WTC11 (cell line): Measurements from ENCODE around the gene AQP12A. TPM values are rescaled to one million over a fixed set of nuclear protein-coding genes. Genes with fewer than 3 reads are reported as not detected.
"Not testable (repeated sequence)": the region's sequence is repeated elsewhere in the genome, so short reads cannot be mapped to it uniquely, and the experiment has no call there.

Source experiments
- ATAC-seq: fragments of 200-7000 bp; cut with Tn5 transposase; 2 replicates; pipeline ENCODE4 v1.10.0; 2021; ENCODE audit warnings: mild to moderate bottlenecking, moderate library complexity
- CTCF ChIA-PET: fragments of 300-600 bp; sonication (Branson Sonifier 250); formaldehyde crosslinking; loops from one replicate; lab custom pipeline; 2021; ENCODE audit warnings: antibody characterized with exemption; lab: Charles Lee
- POLR2A ChIA-PET: fragments of 350-600 bp; sonication (Branson Sonifier 250); formaldehyde crosslinking; loops from one replicate; lab custom pipeline; 2021; ENCODE audit warnings: antibody characterized with exemption; lab: Charles Lee
- DNase-seq: peaks from one replicate; pipeline ENCODE4 v3.0.0; 2021; ENCODE audit warnings: low spot score
- H3K27ac Mint-ChIP-seq: 2 replicates; pipeline ENCODE4 v1.8.0; 2021; ENCODE audit warnings: mixed read lengths
- H3K27me3 Mint-ChIP-seq: 2 replicates; pipeline ENCODE4 v1.8.0; 2021; ENCODE audit warnings: low read depth, mild to moderate bottlenecking, moderate library complexity, mixed read lengths
- H3K36me3 Mint-ChIP-seq: 2 replicates; pipeline ENCODE4 v1.8.0; 2021; ENCODE audit warnings: mixed read lengths
- H3K4me1 Mint-ChIP-seq: 2 replicates; pipeline ENCODE4 v1.8.0; 2022; ENCODE audit warnings: mixed read lengths
- H3K4me3 Mint-ChIP-seq: 2 replicates; pipeline ENCODE4 v1.8.0; 2021; ENCODE audit warnings: mild to moderate bottlenecking, moderate library complexity, mixed read lengths
- H3K9me3 Mint-ChIP-seq: 2 replicates; pipeline ENCODE4 v1.8.0; 2021; ENCODE audit warnings: mixed read lengths
- CBFB ChIP-seq: sonication (generic); formaldehyde crosslinking; IDR thresholded peaks from 2 replicates; pipeline ENCODE4 v1.8.1; 2022; ENCODE audit warnings: mild to moderate bottlenecking, low read depth, missing genetic modification reagents
- ERG ChIP-seq: fragments of 250-450 bp; sonication (Bioruptor Pico); IDR thresholded peaks from 2 replicates; pipeline ENCODE4 v1.8.0; 2021; ENCODE audit warnings: mild to moderate bottlenecking
- FOXJ3 ChIP-seq: sonication (generic); formaldehyde crosslinking; IDR thresholded peaks from 2 replicates; pipeline ENCODE4 v1.9.0; 2021; ENCODE audit warnings: missing genetic modification reagents, mild to moderate bottlenecking, borderline replicate concordance
- FOXK1 ChIP-seq: sonication (generic); formaldehyde crosslinking; IDR thresholded peaks from 2 replicates; pipeline ENCODE4 v1.8.0; 2022; ENCODE audit warnings: mild to moderate bottlenecking, moderate library complexity, missing genetic modification reagents
- IRF1 ChIP-seq: sonication (generic); formaldehyde crosslinking; IDR thresholded peaks from 2 replicates; pipeline ENCODE4 v1.8.0; 2023; ENCODE audit warnings: missing genetic modification reagents
- JUN ChIP-seq: sonication (generic); formaldehyde crosslinking; IDR thresholded peaks from 2 replicates; pipeline ENCODE4 v1.8.0; 2023; ENCODE audit warnings: mild to moderate bottlenecking, missing genetic modification reagents
- RELA ChIP-seq: sonication (generic); formaldehyde crosslinking; IDR thresholded peaks from 2 replicates; pipeline ENCODE4 v1.8.1; 2022; ENCODE audit warnings: missing genetic modification reagents, mild to moderate bottlenecking, borderline replicate concordance
- TEAD1 ChIP-seq: sonication (generic); formaldehyde crosslinking; IDR thresholded peaks from 2 replicates; pipeline ENCODE4 v1.8.0; 2022; ENCODE audit warnings: mild to moderate bottlenecking, missing genetic modification reagents
- TP53 ChIP-seq: sonication (generic); formaldehyde crosslinking; IDR thresholded peaks from 2 replicates; pipeline ENCODE4 v1.8.1; 2023; ENCODE audit warnings: mild to moderate bottlenecking, missing genetic modification reagents
- ZNF281 ChIP-seq: sonication (generic); formaldehyde crosslinking; IDR thresholded peaks from 2 replicates; pipeline ENCODE4 v1.8.0; 2023; ENCODE audit warnings: mild to moderate bottlenecking, missing genetic modification reagents
- ZNF425 ChIP-seq: fragments of 250-450 bp; sonication (Bioruptor Pico); conservative IDR thresholded peaks from 2 replicates; pipeline ENCODE4 v1.9.0; 2021; ENCODE audit warnings: mild to moderate bottlenecking
- ZNF532 ChIP-seq: fragments of 250-450 bp; sonication (Bioruptor Pico); IDR thresholded peaks from 2 replicates; pipeline ENCODE4 v1.9.0; 2021; ENCODE audit warnings: mild to moderate bottlenecking, borderline replicate concordance
- total RNA-seq: library from RNA; stranded (reverse); gene quantifications from 3 replicates; pipeline ENCODE4 v1.2.3, GENCODE V29; 2021

The AQP12A gene
- total RNA-seq, 1 experiment from 2014 or later = not detected

- no peak for TF ChIP-seq IRF1 (CRISPR knock-in tag)
Observed at GRCh38 chr2:240655931-240656886, 35.5 kb upstream of the AQP12A start (continued).

- POLR2A ChIA-PET, H3K4me1 Mint-ChIP-seq, H3K27ac Mint-ChIP-seq, CTCF ChIA-PET, ATAC-seq, H3K27me3 Mint-ChIP-seq, H3K36me3 Mint-ChIP-seq, DNase-seq, H3K4me3 Mint-ChIP-seq: not testable (repeated sequence)
- peaks cover 19% of the 10 kb centered on the region for H3K9me3 Mint-ChIP-seq
Observed at GRCh38 chr2:240659883-240660282, 31.8 kb upstream of the AQP12A start.

GRCh38 chr2:240662681-240663080, 29.0 kb upstream of the AQP12A start:
- DNase-seq = no peak
- no peak overlapping the region for H3K27ac Mint-ChIP-seq
- no peaks in the 10 kb centered on the region for H3K4me1 Mint-ChIP-seq
- CTCF ChIA-PET = interaction anchor here (0.7 kb wide), 1 partner anchor 240 kb away, joined by 3 read pairs; no protein-coding TSS in a partner anchor
- TF ChIP-seq ZNF425 (CRISPR knock-in tag) = no peak
- TF ChIP-seq CBFB (CRISPR knock-in tag) = no peak
- no peak for TF ChIP-seq ERG (CRISPR knock-in tag)
- TF ChIP-seq ZNF532 (CRISPR knock-in tag) = no peak
- no peak for TF ChIP-seq FOXK1 (CRISPR knock-in tag)
- no peak for TF ChIP-seq TP53 (CRISPR knock-in tag)
- no peak for TF ChIP-seq FOXJ3 (CRISPR knock-in tag)
- H3K36me3 Mint-ChIP-seq = no peaks in the 10 kb centered on the region
- peaks cover 27% of the 10 kb centered on the region for H3K9me3 Mint-ChIP-seq
- H3K27me3 Mint-ChIP-seq = peaks cover 9% of the 10 kb centered on the region
- no peak for ATAC-seq
- POLR2A ChIA-PET = no interaction called here
- H3K4me3 Mint-ChIP-seq = no peak overlapping the region

GRCh38 chr2:240663546-240664190, 28.0 kb upstream of the AQP12A start:
- no peak for ATAC-seq
- no peaks in the 10 kb centered on the region for H3K4me1 Mint-ChIP-seq
- TF ChIP-seq IRF1 (CRISPR knock-in tag) = no peak
- TF ChIP-seq TEAD1 (CRISPR knock-in tag) = no peak
- no peak for TF ChIP-seq ZNF281
- TF ChIP-seq RELA (CRISPR knock-in tag) = no peak
- no peak for TF ChIP-seq JUN

More at GRCh38 chr2:240663546-240664190, 28.0 kb upstream of the AQP12A start:
- no peak overlapping the region for H3K4me3 Mint-ChIP-seq
- ChIA-PET POLR2A (no interaction called here), CTCF (interaction anchor here (1.0 kb wide), 2 partner anchors 84 to 144 kb away, joined by 3 to 4 read pairs; no protein-coding TSS in a partner anchor)
- peaks cover 9% of the 10 kb centered on the region for H3K27me3 Mint-ChIP-seq
- no peaks in the 10 kb centered on the region for H3K36me3 Mint-ChIP-seq
- DNase-seq = no peak
- H3K27ac Mint-ChIP-seq = no peak overlapping the region
- peaks cover 27% of the 10 kb centered on the region for H3K9me3 Mint-ChIP-seq
